GM18867 (cell line): ENCODE results near the gene SULT1A2.
"Not testable (repeated sequence)": the region's sequence is repeated elsewhere in the genome, so short reads cannot be mapped to it uniquely, and the experiment has no call there.

Source experiments
- ATAC-seq: cut with Tn5 transposase; IDR thresholded peaks from one replicate; pipeline ENCODE4 v1.9.1; 2021; ENCODE audit warnings: mild to moderate bottlenecking, moderate library complexity; ENCODE audit not compliant: unreplicated experiment

The SULT1A2 gene

GRCh38 chr16:28609631-28610594 lies 13.1 kb upstream of the SULT1A2 start, which contains the start of gene SULT1A1:
Gene SULT1A1 (minus strand): TSS chr16:28610044. CDS start chr16:28608855, 1,189 bp downstream.
- no peak for ATAC-seq

GRCh38 chr16:28608867-28609596 lies 12.2 kb upstream of the SULT1A2 start:
- ATAC-seq = not testable (repeated sequence)

GRCh38 chr16:28608496-28608808 lies 11.6 kb upstream of the SULT1A2 start:
- ATAC-seq = not testable (repeated sequence)

- ATAC-seq = not testable (repeated sequence)
These were observed 11.0 kb upstream of the SULT1A2 start for GRCh38 chr16:28607681-28608495.

DNA sequence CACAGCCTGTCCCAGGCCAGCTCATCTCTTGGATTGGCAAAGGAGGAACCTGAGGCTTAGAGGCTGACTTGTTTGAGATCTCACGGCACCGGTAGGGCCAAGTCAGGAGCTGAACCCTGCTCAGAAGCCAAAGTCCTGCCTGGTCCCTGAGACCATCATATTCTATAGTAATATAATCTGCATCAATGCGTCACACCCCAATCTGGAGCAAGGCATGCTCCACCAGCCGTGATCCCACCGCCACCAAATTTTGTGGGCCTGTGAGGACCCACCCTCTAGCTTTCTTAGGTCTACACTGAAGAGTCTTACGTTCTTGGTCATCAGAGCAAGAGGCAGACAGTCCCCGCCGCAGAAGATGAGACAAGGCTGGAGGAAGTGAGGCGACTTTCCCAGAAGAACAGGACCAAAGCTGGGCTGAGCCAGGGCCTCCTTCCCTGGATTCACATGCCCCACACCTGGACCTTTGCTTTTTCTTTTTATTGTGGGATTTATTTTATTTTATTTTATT lies 10.3 kb upstream of the SULT1A2 start:
- ATAC-seq = no peak

DNA sequence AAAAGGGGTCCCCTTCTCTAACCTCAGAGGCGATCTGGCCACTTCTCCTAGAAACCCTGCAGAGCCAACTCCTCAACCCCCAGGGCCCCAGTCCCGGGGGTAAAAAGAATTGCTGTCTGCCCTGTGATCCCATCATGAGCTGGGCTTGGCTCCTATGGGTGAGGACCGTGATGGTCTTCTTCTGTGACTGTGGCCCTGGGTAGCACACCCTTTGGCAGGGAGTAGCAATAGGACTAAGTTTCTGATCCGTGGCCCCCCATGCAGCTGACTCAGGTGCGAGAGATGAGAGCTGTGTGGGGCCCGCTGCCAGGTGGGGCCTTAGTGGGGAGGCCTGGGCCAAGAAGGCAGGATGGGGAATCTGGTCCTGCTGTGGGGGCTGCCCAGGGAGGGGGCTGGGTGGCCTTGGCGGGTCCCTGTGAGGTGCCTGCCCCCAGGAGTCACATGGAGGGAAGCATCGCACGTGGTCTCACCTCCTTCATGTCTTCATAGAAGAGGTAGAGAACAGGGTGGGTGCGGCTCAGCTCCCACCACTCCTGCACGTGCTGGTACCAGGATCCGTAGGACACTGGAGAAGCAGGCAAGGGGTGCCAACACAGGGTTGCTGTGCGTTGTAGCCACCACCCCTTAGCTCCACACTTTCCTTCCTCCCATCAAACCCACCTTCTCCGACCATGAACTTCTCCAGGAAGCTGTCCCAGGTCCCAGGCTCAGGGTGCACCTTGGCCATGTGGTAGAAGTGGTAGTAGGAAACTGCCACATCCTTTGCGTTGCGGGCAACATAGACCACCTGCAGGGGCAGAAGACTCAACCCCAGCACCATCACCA lies 9.7 kb upstream of the SULT1A2 start:
- ATAC-seq = no peak

- no peak for ATAC-seq
These were observed 7.3 kb upstream of the SULT1A2 start for GRCh38 chr16:28604186-28604565.

DNA sequence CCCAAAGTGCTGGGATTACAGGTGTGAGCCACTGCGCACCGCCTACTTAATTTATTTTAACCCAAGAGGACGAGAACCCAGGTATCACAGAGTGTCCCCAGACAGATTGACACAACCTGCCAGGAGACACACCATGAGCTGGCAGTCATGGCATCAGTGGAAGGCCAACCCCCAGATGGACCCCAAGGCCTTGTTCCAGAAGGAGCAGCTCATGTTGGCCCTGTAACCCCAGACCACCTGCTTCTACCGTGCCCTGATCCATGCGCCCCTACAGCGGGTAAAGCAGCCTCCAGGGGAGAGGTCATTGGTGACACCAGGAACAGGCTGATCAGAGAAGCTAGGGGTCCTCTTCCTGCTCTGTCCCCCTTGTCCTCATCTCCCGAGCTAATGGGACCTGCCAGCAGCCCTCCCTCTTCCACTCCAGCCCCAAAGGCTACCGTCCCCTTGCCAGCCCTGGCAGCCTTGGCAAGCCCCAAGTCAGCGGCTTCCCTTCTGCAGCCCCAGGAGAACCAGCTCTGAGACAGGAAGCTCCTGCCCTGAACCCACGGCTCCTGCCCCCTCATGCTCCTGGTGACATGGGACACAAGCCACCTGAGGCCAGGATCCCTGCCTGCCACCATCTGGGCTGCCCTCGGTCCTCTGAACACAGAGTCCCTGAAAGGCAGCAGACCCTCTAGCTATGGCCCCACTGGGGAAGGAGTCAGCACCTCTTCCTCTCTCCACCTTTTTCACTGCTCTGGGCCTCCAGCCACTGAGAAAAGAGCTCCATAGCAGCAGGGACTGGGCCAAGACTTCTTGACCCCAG lies 6.7 kb upstream of the SULT1A2 start:
- no peak for ATAC-seq

DNA sequence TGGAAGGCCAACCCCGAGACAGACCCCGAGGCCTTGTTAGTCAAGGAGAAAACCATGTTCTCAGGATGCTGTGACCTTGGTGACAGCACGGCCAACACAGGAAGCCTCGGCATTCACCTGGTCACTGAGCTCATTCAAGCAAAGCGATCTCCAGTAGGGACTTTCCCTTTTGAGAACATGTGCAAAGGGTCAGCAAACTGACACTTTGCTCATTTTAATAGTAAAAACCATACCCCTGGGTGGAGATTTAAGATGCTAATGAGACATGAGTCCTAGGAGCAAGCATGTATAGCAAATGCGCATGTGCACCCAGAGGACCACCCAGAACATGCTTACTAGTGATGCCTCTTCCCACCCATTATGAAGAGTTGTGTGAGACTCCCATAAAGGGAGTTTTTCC lies 5.7 kb upstream of the SULT1A2 start:
- peak; percentile 51 for ATAC-seq

- ATAC-seq = not testable (repeated sequence)
These were observed 5.2 kb upstream of the SULT1A2 start for GRCh38 chr16:28602062-28602461.

DNA sequence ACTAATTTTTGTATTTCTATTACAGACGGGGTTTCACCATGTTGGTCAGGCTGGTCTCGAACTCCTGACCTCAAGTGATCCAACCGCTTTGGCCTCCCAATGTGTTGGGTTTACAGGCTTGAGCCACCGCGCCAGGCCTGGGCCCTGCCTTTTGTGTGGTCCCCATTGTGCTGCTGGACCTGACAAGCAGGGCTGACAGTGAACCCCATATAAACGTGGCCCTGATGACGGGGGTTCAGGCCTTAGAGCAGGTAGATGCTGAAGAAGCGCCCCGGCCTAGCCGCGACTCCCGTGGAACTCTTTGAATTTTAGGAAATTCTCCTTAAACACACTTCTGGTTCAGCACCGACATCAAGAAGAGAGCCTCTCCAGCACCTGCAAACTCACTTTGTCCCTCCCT lies 4.7 kb upstream of the SULT1A2 start:
- not testable (repeated sequence) for ATAC-seq

DNA sequence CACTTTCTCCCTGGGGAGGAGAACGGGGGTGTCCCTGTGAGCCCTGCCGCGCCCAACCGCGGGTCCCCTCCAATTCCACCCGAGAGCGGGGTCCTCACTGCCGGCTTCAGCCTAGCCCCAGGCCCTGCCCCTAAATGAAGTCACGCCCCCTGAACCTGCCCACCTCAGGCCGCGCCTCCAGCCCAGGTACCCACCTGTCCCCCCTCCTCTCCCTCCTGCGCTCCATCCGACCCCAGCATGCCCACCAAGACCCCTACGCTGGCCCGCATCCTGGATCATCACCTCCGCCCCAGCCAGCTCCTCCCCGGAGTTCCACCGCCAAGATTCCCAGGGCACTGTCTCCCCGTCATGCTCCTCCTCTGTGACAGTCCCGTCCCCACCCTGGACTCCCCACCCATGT lies 4.1 kb upstream of the SULT1A2 start:
- ATAC-seq = not testable (repeated sequence)

DNA sequence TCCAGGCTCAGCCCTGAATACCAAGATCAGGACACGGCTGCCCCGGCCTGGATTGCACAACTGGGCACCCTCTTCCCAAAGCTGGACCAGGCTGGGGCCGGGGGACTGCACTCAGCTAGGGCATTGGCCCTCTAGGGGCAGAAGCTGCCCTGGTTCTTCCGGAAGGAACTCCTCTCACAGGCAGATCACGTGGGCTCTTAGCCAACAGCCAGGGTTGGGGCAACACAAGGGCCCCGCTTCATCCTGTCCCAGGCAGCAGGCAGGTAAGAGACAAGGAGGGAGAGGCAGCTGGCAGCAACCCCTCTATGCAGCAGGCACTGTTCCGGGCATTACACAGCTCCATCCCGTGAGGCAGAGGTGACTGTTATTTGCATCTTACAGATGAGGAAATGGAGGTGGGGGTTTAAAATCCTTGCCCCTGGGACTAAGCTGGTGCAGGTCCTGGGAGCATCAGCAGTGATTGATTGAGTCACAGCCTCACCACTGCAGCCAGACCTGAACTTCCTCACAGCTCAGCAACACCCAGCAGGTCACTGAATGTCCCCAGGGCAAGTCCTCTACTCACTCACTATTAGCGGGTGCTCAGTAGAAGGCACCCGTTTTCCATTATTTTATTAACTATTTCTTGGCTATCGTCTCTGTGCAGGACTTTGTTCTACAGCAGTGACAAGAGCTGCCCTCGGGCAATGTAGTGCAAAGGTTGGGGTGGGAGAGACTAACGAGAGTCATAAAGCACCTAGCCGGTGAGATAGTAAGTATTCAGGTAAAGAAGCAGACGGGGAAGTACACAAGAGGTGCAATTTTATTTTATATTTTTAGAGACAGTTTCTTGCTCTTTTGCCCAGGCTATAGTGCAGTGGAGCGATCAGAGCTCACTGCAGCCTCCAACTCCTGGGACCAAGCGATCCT lies 2.8 kb upstream of the SULT1A2 start:
- not testable (repeated sequence) for ATAC-seq

DNA sequence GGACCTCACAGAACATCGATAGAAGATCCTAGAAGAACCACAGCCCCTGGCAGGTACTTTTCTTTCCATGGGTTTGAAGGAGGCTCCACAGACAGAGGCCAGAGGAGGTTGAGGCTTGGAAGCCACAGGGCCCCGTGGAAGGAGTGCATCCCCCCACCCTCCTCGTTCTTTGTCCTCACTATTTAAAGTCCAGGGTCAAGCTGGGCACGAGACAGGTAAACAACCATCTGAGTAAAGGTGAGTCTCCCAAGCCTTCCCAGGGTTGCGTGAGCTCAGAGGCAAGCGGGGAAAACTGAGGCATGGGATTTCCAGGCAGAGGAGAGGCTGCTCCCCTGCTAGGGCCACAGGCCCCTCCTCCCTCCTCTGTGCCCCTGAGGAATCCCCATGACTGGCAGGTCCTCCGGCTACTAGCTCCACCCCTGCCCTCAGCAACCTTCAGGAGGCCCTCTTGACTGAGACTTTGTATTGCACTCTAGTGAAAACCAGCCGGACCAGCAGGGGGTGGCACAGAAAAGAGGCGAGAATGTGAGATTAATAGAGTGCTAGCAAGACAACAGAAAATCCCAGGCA lies 927 bp upstream of the SULT1A2 start:
- no peak for ATAC-seq

- no peak for ATAC-seq
These were observed 677 bp downstream of the SULT1A2 start for GRCh38 chr16:28596115-28596630.

- ATAC-seq = not testable (repeated sequence)
These were observed 1.4 kb downstream of the SULT1A2 start for GRCh38 chr16:28595451-28595850.

DNA sequence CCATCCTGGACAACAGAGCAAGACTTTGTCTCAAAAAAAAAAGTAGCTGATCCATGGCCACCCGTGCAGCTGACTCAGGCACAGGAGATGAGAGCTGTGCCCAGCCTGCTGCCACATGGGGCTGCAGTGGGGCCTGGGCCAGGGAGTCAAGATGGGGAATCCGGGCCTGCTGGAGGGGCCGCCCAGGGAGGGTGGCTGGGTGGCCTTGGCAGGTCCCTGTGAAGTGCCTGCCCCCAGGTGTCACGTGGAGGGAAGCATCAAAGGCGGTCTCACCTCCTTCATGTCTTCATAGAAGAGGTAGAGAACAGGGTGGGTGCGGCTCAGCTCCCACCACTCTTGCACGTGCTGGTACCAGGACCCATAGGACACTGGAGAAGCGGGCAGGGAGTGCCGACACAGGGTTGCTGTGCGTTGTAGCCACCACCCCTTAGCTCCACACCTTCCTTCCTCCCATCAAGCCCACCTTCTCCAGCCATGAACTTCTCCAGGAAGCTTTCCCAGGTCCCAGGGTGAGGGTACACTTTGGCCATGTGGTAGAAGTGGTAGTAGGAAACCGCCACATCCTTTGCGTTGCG lies 3.8 kb downstream of the SULT1A2 start:
- no peak for ATAC-seq
